Right lobe of liver (tissue), 6 donors: ENCODE data around the gene SLC12A9. TPM values are rescaled to one million over a fixed set of nuclear protein-coding genes. Genes with fewer than 3 reads are reported as not detected.
"Not testable (repeated sequence)": the region's sequence is repeated elsewhere in the genome, so short reads cannot be mapped to it uniquely, and the experiment has no call there.

Experiments used
- ATAC-seq, 4 donors: fragments of 200-7000 bp; cut with Tn5 transposase; one replicate each; pipeline ENCODE4 v1.9.1; 2020; ENCODE audit warnings: mild to moderate bottlenecking in 4 of 4, moderate library complexity in 4 of 4
- DNase-seq, 3 donors: peaks; one replicate each; pipeline ENCODE4 v3.0.0-alpha.2; 2020
- H3K27ac ChIP-seq, 3 donors: fragments of 200-600 bp; one replicate each; pipeline ENCODE4 v1.8.0; 2022
- H3K27me3 ChIP-seq, 2 donors: fragments of 200-600 bp; one replicate each; pipeline ENCODE4 v1.8.0; 2022
- H3K36me3 ChIP-seq, 4 donors: fragments of 200-600 bp; sonication (generic) in 1 of 4; one replicate each; pipeline versions ENCODE4 v1.5.1 to v1.8.0; 2017 to 2022; ENCODE audit warnings: control low read depth in 1 of 4
- H3K4me1 ChIP-seq, 4 donors: fragments of 200-600 bp; sonication (generic) in 1 of 4; one replicate each; pipeline versions ENCODE4 v1.5.1 to v1.8.0; 2017 to 2022; ENCODE audit warnings: control low read depth in 1 of 4
- H3K4me3 ChIP-seq, 3 donors: fragments of 200-600 bp; one replicate each; pipeline ENCODE4 v1.8.0; 2022
- H3K9me3 ChIP-seq, 4 donors: fragments of 200-600 bp; sonication (generic) in 1 of 4; one replicate each; pipeline versions ENCODE4 v1.5.1 to v1.8.0; 2017 to 2022; ENCODE audit warnings: control low read depth in 1 of 4
- CTCF ChIP-seq, 4 donors: fragments of 200-600 bp in 3 of 4; fragments of 450-650 bp in 1 of 4; IDR thresholded peaks; one replicate each; pipeline versions ENCODE4 v1.5.1 to v1.8.0; 2016 to 2022; ENCODE audit warnings: antibody characterized with exemption in 4 of 4, mild to moderate bottlenecking in 2 of 4
- POLR2A ChIP-seq: fragments of 450-650 bp; IDR thresholded peaks from one replicate; pipeline ENCODE4 v1.6.1; 2017; ENCODE audit warnings: antibody characterized with exemption, mild to moderate bottlenecking
- WGBS: methylation state at CpG from one replicate; pipeline ENCODE4 v1.1.6; 2018; ENCODE audit warnings: low coverage, low lambda C conversion rate; ENCODE audit not compliant: insufficient coverage; ENCODE audit errors: missing lambda C conversion rate; 5-methylcytosine and 5-hydroxymethylcytosine counted together
- intact Hi-C, 2 donors: fragments of 100-400 bp; cut with DNase I; formaldehyde crosslinking; loops; one replicate each; pipeline versions ENCODE4 v1.11.2 to v1.14.1; 2022
- total RNA-seq, 6 experiments: library from RNA; depleted of rRNA in 2 of 6; stranded (reverse); fragments of >200 nt in 2 of 6; fragmentation: NEBNext Ultra II Directional in 3 of 6; extraction: Animal tissue kit (Norgen Biotek cat#: 25700) in 3 of 6; gene quantifications; one replicate each; pipeline versions ENCODE4 v1.1.0 to v1.2.4, GENCODE V29; 2016 to 2023
- donor health status: DM: no; HTN: yes; CAD: no.
- donor health status: DM: no; HTN: no; CAD: no.
- donor health status: DM: no; HTN: no; CAD: no.
- donor health status: DM: no; HTN: yes; CAD: no.
- donor health status: DM: no; HTN: yes; CAD: no.

The SLC12A9 gene
- total RNA-seq, 6 experiments from 2014 or later: 7.1 to 10.6 (median 9.2) TPM

- Histone ChIP-seq H3K9me3 (no peaks in the 10 kb centered on the region), H3K4me3 (no peak overlapping the region), H3K4me1 (peaks cover 0 to 16% (median 1%) of the 10 kb centered on the region in 4 donors), H3K36me3 (no peaks in the 10 kb centered on the region), H3K27ac (peak overlapping the region in 2 of 3 donors; percentile 13 to 74), H3K27me3 (no peaks in the 10 kb centered on the region)
- DNase-seq (peak in 1 of 3 donors; percentile 41), ATAC-seq (no peak)
- intact Hi-C loops: no loop called here
- TF ChIP-seq POLR2A: no peak
- TF ChIP-seq CTCF (IDR thresholded peaks at IDR 0.05): no peak
- 94% methylated on average over 12 of the region's 18 CpGs for WGBS
Measured at GRCh38 chr7:100839361-100839760, 13.2 kb upstream of the SLC12A9 start.

DNA sequence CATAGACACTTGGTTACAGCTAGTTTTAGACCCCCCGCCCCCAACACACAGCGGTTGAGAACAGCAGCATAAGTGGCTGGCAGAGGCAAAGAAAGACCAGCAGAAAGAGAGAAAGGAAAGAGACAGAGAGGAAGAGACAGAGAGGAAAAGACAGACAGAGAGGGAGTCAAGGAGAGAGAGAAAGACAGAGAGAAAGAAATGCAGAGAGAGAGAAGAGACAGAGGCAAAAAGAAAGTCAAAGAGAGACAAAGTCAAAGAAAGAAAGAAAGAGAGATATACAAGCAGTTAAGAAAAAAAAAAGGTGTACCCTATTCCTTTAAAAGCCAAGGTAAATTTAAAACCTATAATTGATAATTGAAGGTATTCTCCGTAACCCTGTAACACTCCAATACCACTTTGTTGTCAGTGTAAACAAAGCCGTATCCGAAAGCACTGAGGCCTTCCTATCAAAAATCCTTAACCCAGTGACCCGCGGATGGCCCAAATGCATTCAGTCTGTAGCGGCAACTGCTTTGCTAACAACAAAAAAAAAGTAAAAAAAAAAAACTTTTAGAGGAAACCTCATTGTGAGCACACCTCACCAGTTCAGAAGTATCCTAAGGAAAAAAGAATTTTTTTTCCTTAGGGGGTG is 11.9 kb upstream of the SLC12A9 start:
- ATAC-seq: no peak
- Histone ChIP-seq H3K36me3 (no peaks in the 10 kb centered on the region), H3K27ac (peak overlapping the region in 2 of 3 donors; percentile 13 to 74), H3K9me3 (no peaks in the 10 kb centered on the region), H3K4me3 (no peak overlapping the region), H3K27me3 (no peaks in the 10 kb centered on the region), H3K4me1 (peaks cover 0 to 9% (median 0%) of the 10 kb centered on the region in 4 donors)
- 19% methylated on average over 8 of the region's 8 CpGs for WGBS
- no peak for TF ChIP-seq CTCF (IDR thresholded peaks at IDR 0.05)
- TF ChIP-seq POLR2A: no peak
- DNase-seq: peak in 1 of 3 donors; percentile 31
- intact Hi-C loops: no loop called here

DNA sequence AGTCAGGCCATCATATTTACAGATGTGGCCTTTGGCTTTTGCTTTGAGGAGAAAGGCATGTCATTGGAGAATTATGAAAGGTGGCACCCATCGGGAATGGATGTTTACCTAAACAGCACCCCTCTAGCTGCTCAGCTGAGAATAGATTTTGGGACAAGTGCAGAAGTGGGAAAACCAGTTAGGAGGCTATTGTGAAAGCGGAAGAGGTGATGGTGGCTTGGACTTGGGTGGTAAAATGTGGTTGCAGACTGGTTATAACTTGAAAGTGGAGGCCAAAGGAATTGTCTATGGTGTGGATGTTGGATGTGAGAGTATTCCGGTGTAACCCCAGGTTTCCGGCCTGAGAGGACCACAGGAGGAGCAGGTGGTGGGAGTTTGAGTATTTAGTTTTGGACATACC is 5.2 kb upstream of the SLC12A9 start:
- H3K4me3 ChIP-seq: no peak overlapping the region
- H3K36me3 ChIP-seq: no peaks in the 10 kb centered on the region
- no peaks in the 10 kb centered on the region for H3K9me3 ChIP-seq
- intact Hi-C loops: no loop called here
- no peak overlapping the region for H3K27ac ChIP-seq
- H3K4me1 ChIP-seq: peaks cover 0 to 6% (median 0%) of the 10 kb centered on the region in 4 donors
- DNase-seq: no peak
- no peak for ATAC-seq
- no peaks in the 10 kb centered on the region for H3K27me3 ChIP-seq
- no peak for TF ChIP-seq CTCF (IDR thresholded peaks at IDR 0.05)
- TF ChIP-seq POLR2A: no peak
- WGBS: 95% methylated on average over 4 of the region's 4 CpGs

- Histone ChIP-seq H3K4me1 (peaks cover 0 to 7% (median 0%) of the 10 kb centered on the region in 4 donors), H3K27me3 (no peaks in the 10 kb centered on the region), H3K27ac (no peak overlapping the region), H3K9me3 (no peaks in the 10 kb centered on the region), H3K4me3 (no peak overlapping the region), H3K36me3 (no peaks in the 10 kb centered on the region)
- intact Hi-C loops: loop anchor here (5.0 to 10.0 kb wide), 2 partner anchors 57 to 140 kb away; no protein-coding TSS in a partner anchor
- ATAC-seq: no peak
- DNase-seq: peak in 1 of 3 donors; percentile 42
- TF ChIP-seq POLR2A (no peak), CTCF (IDR thresholded peaks at IDR 0.05) (no peak)
- 100% methylated on average over 3 of the region's 14 CpGs for WGBS
Measured at GRCh38 chr7:100854146-100854895, 1.8 kb downstream of the SLC12A9 start.

DNA sequence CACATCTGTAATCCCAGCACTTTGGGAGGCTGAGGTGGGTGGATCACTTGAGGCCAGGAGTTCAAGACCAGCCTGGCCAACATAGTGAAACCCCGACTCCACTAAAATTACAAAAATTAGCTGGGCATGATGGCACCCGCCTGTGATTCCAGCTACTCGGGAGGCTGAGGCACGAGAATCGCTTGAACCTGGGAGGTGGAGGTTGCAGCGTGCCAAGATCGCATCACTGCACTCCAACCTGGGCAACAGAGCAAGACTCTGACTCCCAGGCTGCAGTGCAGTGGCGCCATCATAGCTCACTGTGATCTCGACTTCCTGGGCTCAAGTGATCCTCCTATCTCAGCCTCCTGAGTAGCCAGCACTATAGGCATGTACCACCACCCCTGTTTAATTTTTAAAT is 2.4 kb downstream of the SLC12A9 start:
- not testable (repeated sequence) for H3K4me1 ChIP-seq, H3K9me3 ChIP-seq, H3K27me3 ChIP-seq, ATAC-seq, H3K27ac ChIP-seq, H3K36me3 ChIP-seq, H3K4me3 ChIP-seq
- intact Hi-C loops: loop anchor here (5.0 to 10.0 kb wide), 2 partner anchors 58 to 140 kb away; no protein-coding TSS in a partner anchor
- WGBS: no CpG with 5 or more reads among the region's 9 CpGs
- peak in 1 of 3 donors; percentile 33 for DNase-seq
